Measurements from ENCODE around the gene MTUS2.
A peak's percentile ranks its signal among the peaks of the same experiment; 100 is the strongest.

Gene MTUS2

DNA sequence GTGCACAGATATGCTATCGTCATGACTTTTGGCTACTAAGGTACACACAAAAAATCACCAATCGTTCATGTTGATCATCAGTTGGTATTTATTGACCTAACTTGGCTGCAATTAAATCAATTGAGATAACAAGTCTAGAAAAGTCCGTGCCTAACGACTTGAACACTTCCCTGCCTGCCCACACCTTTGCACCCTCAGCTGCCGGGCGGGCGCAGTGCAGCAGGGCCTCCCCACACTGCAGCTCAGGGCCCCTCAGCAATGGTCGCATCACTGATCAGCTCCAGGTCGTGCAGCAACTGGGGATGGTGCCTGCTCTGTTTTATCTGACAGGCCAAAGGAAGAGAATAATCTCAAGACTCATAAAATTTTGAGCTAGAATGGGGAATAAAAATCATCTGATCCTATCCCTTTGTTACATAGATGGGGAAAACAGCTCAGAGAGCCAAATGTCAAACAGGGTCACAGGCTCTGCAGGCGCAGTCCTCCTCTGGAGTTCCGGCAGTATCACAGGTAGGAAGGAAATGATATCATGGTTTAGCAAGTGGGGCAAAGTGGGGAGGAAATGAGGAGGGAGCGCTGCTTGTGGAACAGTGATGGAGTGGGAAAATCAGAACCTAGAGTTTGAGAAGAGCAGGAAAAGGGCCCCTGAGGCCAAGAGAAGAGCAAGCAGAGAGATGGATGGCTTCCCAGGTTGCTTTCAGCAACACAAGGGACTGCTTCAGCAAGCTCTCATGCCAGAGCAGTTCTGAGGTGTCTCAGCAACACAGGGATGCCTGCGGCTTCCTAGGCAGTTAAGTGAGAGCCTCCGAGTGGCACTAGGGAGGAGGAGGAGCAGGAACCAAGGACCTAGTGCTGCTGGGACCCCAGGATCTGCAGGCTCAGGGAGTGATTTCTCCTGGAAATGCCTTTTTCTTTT is 717.9 kb downstream of the MTUS2 start:
- no peak for DNase-seq

DNA sequence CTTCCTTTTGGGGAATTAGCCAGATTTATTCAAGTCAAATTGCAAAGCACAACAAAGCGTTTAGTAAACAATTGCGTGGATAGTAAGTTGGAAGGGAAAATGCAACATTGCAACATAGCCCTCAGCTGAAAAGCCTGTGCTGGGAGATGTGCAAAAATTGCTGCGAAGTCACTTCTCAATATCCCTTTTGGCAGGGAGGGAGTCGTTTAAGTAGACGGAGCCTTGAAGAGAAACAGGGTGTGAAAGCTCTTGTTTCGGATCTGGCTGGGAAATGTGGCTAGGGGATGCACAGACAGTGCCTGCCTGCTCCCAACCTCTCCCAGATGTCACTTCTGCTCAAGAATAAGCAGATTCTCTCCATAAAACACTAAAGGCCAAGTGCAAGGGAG is 718.5 kb downstream of the MTUS2 start:
- no peak for DNase-seq

DNA sequence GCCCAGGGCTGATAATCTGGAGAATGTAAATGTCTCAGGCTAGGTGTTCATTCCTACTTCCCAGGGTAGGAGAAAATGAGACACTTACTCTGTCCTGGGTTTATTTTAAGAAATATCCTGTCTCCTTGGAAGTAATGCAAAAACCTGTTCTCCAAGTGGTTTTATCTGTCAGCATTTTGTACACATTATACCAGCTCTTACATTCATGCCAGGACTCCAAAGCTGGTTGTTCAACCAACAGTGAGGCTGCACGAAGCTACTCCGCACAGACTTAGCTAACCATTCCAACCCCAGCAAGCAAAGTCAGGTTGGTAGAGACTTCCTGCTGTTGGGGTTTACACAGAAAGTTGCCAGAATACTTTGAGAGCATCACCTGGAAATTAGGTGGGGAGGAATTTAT is 719.7 kb downstream of the MTUS2 start:
- no peak for DNase-seq

DNA sequence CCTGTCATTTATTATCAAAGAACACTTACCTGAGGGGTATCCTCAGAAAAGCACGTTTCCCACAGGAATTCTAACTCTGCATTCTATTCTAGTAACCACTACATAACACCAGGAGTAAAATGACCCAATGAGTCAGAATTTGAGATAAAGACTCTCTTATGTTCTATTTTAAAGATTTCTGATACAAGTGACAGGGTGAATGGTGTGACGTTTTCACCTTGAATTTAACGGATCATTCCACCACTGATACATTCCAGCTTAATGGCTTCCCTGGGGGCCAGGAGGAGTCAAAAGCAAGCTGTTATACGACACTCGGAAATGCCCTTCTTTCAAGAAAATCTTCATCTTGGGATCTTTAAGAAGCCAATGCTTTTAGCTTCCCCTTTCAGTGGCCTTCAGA is 720.2 kb downstream of the MTUS2 start:
- no peak for DNase-seq

DNA sequence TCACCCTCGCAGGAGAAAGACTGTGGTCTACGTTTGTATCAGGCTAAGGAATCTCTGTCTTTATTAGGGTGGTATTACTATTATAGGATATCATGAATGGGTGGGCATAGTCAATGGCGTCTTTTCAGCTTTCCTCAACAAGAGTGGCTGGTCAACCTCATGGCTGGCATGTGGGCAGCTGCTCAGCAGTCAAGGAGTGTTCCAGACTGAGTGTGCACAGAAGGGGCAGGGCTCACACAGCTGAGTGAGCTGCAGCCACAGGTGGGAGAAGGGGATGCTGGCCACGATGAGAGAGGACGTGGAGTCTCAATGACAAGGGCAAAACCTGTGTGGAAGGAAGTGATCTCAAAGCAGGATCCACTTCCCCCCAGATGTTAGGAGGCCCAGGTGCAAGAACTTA is 720.7 kb downstream of the MTUS2 start:
- no peak for DNase-seq

DNA sequence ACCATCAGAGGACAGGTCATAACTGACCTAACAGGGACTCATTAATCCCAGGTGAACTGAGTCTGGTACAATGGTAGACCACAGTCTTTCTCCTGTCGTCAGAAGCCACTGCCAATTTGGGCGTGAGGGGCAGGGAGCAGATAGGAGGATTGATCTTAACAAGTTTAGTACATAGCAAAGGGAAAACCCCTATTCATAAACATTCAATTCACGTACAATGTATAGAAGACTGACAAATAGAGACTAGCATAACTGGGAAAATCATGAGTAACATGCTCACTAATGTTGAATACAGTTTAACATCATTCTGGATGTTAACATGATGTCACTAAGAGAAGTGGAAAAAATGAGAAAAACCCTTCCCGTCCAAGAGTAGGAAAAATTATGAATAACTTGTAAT is 721.3 kb downstream of the MTUS2 start:
- no peak for DNase-seq

DNA sequence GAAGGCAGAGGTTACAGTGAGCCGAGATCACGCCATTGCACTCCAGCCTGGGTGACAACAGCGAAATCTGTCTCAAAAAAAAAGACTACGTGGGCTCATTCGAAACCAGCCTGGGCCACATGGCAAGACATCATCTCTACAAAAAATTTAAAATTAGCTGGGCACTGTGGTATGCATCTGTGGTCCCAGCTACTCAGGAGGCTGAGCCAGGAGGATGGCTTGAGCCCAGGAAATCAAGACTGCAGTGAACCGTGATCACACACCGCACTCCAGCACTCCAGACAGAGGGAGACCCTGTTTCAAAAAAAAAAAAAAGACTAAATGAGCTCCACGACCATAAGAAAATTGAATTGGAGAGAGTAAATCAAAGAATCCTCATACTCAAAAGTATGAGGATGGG is 722.2 kb downstream of the MTUS2 start:
- no peak for DNase-seq

DNA sequence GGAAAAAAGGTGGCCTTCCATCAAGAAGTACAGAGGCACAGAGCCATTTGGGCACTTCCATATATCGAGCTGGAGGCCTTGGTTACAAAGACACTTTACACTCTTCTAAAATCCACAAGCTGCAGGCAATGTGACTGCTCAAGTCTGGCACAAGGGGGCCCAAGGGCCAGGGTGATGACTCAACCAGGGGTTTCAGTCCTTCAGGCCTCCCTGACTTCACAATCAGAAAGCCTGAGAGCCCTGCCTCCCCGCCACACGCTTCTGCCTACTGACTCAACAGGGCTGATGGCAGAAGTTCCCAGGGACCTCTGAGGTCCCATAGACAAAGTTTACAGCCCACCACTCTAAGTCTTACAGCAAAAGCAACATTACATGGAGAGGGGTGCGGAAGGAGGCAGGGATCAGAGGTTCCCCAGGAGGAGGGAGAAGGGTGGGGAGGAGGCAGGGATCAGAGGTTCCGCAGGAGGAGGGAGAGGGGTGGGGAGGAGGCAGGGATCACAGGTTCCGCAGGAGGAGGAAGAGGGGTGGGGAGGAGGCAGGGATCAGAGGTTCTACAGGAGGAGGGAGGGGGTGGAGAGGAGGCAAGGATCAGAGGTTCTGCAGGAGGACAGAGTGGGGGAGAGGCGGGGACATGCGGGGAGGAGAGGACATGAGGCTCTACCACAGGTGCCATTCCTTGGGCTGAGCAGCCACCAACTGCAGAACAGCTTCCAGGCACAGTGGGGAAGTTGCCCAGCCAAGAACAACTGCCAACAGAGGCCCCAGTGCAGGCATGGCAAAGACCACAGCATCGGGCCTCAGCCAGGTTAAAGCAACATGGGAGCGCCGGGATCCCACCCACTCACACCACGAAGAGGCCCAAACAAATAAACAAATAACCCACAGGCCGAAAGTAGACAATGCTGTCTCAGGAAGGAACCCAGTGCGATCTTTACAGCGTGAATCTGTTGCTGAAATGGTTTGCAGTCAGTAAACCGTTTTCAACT is 723.4 kb downstream of the MTUS2 start:
- DNase-seq: peak; percentile 5 to 6

DNA sequence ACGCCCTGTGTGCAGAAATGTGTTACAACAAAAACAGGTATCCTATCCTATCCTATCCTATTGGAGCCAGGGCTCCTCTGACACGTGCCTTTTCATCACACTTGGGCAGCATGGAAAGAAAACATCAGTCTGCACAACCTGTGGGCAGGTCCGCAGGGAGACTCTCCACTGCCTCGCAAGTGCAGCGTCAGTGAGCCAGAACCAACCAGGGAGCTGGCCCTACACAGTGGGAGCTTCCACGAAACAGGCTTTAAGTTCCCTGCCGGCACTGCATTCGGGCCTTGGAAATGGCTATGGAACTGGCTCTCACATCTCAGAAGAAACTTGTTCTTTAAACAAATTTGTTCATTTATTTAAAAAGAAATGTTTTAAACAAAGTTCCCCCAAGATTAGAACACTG is 725.8 kb downstream of the MTUS2 start:
- DNase-seq: no peak

DNA sequence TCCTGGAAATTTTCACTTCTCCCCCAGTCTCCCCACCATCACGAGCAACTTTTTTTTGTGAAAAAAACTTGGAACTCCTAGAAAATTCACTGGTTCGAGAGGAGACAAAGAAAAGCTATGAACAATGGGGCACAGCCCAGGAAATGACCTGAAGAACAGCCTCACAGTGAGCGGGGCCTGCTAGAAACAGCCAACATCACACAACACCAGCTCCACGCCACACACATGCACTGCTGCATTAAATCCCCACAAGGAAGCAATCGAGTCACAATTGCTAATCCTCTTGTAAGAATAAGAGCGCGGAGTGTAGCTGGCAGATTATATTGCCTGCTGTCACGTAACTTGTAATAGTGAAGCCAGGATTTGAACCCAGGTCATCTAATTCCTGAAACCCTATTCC is 726.5 kb downstream of the MTUS2 start:
- no peak for DNase-seq

DNA sequence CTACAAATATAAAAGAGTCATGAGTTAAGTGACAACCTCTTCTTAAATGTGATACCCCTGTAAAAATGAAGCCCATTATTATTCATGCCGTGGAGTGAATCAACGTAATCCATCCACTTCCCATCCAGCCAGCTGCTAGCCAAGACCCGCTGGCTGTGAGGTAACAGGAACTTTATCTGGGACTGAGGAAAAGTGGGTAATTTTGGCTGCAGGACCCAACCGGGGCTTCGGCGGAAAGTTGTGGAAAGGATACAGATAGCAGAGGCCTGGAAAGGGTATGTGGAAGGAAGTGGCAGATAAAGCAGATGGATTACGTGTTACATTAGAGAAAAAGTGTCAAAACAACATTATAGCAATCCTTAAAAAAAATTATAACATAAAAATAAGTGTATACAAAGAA is 727.0 kb downstream of the MTUS2 start:
- DNase-seq: no peak

DNA sequence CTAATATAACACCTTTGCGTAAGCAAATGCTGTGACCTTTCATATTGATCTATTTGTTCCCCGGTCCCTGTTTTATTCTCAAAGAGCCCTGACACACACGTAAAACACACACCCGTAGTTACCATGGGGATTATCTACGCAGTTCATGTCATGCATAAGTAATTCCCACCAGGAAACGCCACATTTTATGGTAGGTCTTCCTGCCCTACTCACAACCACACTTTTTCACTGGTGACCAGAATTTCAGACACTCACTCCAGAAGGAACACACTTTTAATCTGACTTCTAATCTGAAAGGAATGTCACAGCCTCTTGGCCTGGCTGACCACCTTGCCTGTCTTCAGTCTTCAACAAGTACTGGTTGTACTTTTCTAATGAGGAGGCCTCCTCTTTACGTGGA is 728.6 kb downstream of the MTUS2 start:
- no peak for DNase-seq

DNA sequence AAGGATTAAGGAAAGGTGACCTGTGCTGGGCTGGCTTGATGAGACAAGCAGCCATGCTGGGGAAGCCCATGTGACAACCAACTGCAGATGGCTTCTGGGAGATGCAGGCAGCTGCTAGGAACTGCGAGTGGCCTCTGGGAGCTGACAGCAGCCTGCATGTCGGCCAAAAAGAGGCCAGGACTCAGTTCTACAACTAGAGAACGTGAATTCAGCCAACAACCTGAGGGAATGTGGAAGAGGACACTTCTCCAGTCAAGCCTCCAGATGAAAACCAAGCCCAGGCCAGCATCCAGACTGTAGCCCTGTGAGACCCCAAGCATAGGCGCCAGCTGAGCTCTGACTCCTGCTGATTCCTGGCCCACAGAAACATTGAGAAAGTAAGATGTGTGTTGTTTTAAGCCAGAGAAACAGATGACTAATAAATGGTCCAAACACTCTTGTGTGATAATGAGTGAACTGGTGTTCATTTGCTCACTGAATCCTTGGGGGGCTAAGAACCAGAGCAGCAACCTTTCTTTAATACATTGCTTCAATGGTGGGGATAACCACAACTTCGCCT is 730.4 kb downstream of the MTUS2 start:
- DNase-seq: no peak

DNA sequence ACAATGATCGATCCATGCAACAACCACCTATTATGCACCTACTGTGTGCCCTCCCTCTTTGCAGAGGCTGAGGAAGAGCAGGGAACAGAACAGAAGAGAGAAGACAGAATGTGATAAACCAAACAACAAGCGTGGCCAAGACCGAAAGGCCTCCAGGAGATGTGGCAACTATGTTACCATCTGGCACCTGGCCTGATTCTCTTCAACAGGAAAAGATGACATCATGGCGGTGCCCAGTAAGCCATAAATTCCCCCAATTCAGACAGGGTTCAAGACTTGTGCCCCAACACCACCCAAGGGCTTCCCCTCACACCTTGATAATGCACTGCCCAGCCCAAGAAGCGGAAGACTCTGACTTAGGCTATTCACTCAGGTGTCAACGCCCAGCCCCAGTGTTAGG is 731.1 kb downstream of the MTUS2 start:
- DNase-seq: no peak
